Adrenal gland (tissue), 12 donors: ENCODE results near the gene TAPT1. TPM values are rescaled to one million over a fixed set of nuclear protein-coding genes. Genes with fewer than 3 reads are reported as not detected.

ENCODE experiments used
- DNase-seq, 7 donors: peaks; one replicate each; pipeline ENCODE4 v3.0.0-alpha.2; 2019 to 2020
- H3K27ac ChIP-seq, 5 donors: fragments of 200-600 bp; sonication (generic) in 4 of 5; 1 replicate in 3 of 5; 2 replicates in 2 of 5; pipeline versions ENCODE4 v1.5.1 to v1.8.0; 2016 to 2020; ENCODE audit warnings: mild to moderate bottlenecking in 1 of 5
- H3K27me3 ChIP-seq: fragments of 200-600 bp; 2 replicates; pipeline ENCODE4 v1.8.0; 2021
- H3K36me3 ChIP-seq, 2 donors: fragments of 200-600 bp; replicated peaks in 1 of 2; 1 replicate in 1 of 2; 2 replicates in 1 of 2; pipeline versions ENCODE4 v1.5.1 to v1.8.0; 2018 to 2022
- H3K4me1 ChIP-seq, 2 donors: fragments of 200-600 bp; replicated peaks in 1 of 2; 1 replicate in 1 of 2; 2 replicates in 1 of 2; pipeline versions ENCODE4 v1.5.1 to v1.8.0; 2018 to 2021
- H3K4me3 ChIP-seq, 4 donors: fragments of 200-600 bp; sonication (generic) in 3 of 4; one replicate each; pipeline ENCODE4 v1.5.1; 2016 to 2018
- H3K9me3 ChIP-seq, 3 donors: fragments of 200-600 bp; sonication (generic) in 1 of 3; replicated peaks in 1 of 3; 1 replicate in 2 of 3; 2 replicates in 1 of 3; pipeline versions ENCODE4 v1.5.1 to v1.8.0; 2016 to 2021
- POLR2A ChIP-seq, 2 donors: fragments of 450-650 bp; IDR thresholded peaks; one replicate each; pipeline ENCODE4 v1.6.1; 2017; ENCODE audit warnings: antibody characterized with exemption in 2 of 2, mild to moderate bottlenecking in 2 of 2, moderate library complexity in 1 of 2
- WGBS, 4 donors: extraction: QIAGEN DNeasy Blood & Tissue Kit in 2 of 4; methylation state at CpG; one replicate each; pipeline versions ENCODE4 v1.1.5 to v1.1.7; 2013 to 2017; 5-methylcytosine and 5-hydroxymethylcytosine counted together
- intact Hi-C, 2 donors: fragments of 100-400 bp; cut with DNase I; formaldehyde crosslinking; loops; one replicate each; pipeline versions ENCODE4 v1.14.1 to v1.15.0; 2022 to 2023
- polyA plus RNA-seq, 3 donors: library from polyadenylated mRNA; stranded (reverse); fragments of 200-250 nt in 2 of 3; fragments of 350-450 nt in 1 of 3; fragmentation: Illumina TruSeq in 1 of 3; extraction: RNeasy Lipid Tissue Mini Kit (QIAGEN cat#74804) in 1 of 3; gene quantifications; one replicate each; pipeline ENCODE4 v1.2.3, GENCODE V29; 2013 to 2014
- total RNA-seq, 9 donors: library from RNA; depleted of rRNA in 4 of 9; stranded (reverse); fragments of >200 nt in 4 of 9; fragments of 120-200 nt in 1 of 9; fragmentation: NEBNext Ultra II Directional in 1 of 9; extraction: Animal tissue kit (Norgen Biotek cat#: 25700) in 1 of 9; gene quantifications; one replicate each; pipeline versions ENCODE4 v1.1.0 to v1.2.4, GENCODE V29; 2013 to 2023
- TF ChIP-seq, protein P1 (sequence below), 6 experiments: fragments of 450-650 bp in 4 of 6; fragments of 200-600 bp in 2 of 6; sonication (generic) in 1 of 6; IDR thresholded peaks; 1 replicate in 5 of 6; 2 replicates in 1 of 6; pipeline versions ENCODE4 v1.5.1 to v1.8.0; 2016 to 2021; ENCODE audit warnings: antibody characterized with exemption in 6 of 6, mild to moderate bottlenecking in 2 of 6, moderate library complexity in 1 of 6
- donor health status: healthy with polysubstance abuse.
- donor health status: Bipolar disorder and iron deficiency.
- donor health status: DM: yes; HTN: yes; CAD: no.
- donor health status: DM: no; HTN: no; CAD: no.
- donor health status: DM: no; HTN: no; CAD: no.
- donor health status: DM: yes; HTN: yes; CAD: no.

Gene TAPT1
- total and polyA plus RNA-seq, 12 donors = 33.2 to 119 (median 51.0) TPM

DNA sequence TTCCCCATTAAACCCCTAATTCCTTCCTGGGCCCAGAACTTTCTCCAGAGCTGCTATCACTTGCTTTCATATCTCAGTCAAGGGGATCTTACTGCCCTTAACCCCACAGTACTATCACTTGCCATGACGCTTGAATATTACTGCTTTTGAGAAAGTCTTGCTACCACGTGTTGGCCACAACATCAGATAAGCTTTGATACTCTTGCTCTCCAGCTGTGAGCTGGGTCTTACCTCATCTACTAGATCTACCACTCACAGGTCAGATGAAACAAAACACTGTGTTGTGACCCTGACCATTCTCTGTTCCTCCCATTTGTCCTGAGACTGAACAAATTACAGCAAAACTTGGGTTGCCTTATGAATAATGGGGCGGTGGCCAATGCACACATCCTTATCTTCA lies 12.1 kb upstream of the TAPT1 start:
- no peaks in the 10 kb centered on the region for H3K27me3 ChIP-seq
- H3K27ac ChIP-seq = no peak overlapping the region
- no peaks in the 10 kb centered on the region for H3K36me3 ChIP-seq
- DNase-seq = no peak
- H3K9me3 ChIP-seq = no peaks in the 10 kb centered on the region
- H3K4me1 ChIP-seq = no peaks in the 10 kb centered on the region
- TF ChIP-seq, protein P1, sequence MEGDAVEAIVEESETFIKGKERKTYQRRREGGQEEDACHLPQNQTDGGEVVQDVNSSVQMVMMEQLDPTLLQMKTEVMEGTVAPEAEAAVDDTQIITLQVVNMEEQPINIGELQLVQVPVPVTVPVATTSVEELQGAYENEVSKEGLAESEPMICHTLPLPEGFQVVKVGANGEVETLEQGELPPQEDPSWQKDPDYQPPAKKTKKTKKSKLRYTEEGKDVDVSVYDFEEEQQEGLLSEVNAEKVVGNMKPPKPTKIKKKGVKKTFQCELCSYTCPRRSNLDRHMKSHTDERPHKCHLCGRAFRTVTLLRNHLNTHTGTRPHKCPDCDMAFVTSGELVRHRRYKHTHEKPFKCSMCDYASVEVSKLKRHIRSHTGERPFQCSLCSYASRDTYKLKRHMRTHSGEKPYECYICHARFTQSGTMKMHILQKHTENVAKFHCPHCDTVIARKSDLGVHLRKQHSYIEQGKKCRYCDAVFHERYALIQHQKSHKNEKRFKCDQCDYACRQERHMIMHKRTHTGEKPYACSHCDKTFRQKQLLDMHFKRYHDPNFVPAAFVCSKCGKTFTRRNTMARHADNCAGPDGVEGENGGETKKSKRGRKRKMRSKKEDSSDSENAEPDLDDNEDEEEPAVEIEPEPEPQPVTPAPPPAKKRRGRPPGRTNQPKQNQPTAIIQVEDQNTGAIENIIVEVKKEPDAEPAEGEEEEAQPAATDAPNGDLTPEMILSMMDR (IDR thresholded peaks at IDR 0.05) = no peak
- TF ChIP-seq POLR2A (IDR thresholded peaks at IDR 0.05) = no peak
- intact Hi-C loops = no loop called here
- H3K4me3 ChIP-seq = no peak overlapping the region
- WGBS, 4 donors = 88 to 93% (median 92%) methylated on average over 3 of the region's 3 CpGs

DNA sequence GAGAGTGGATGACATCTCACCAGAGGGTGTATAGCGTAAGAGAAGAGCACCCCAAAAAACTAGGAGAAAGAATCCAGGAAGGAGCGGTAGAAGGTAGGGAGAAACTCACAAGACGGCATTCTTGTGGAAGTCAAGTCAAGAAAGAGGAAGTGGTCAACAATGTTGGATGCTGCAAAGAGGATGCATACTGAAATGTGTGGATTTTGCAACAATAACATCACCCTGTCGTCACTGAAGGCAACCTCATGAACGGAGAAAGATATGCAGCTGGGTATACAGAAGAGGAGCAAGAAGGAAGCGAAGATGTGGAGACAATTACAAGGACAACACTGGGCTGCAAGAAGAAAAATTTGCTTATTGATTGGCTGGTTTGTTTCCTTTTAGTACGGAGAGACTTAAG lies 11.4 kb upstream of the TAPT1 start:
- Histone ChIP-seq H3K4me1 (peaks cover 4 to 6% of the 10 kb centered on the region in 2 donors), H3K27me3 (no peaks in the 10 kb centered on the region), H3K27ac (no peak overlapping the region), H3K9me3 (no peaks in the 10 kb centered on the region), H3K36me3 (no peaks in the 10 kb centered on the region), H3K4me3 (no peak overlapping the region)
- intact Hi-C loops = no loop called here
- 81 to 89% (median 82%) methylated on average over 7 of the region's 7 CpGs for WGBS, 4 donors
- DNase-seq = peak in 2 of 7 donors; percentile 11 to 20
- TF ChIP-seq, protein P1 (IDR thresholded peaks at IDR 0.05) = no peak
- TF ChIP-seq POLR2A (IDR thresholded peaks at IDR 0.05) = no peak

DNA sequence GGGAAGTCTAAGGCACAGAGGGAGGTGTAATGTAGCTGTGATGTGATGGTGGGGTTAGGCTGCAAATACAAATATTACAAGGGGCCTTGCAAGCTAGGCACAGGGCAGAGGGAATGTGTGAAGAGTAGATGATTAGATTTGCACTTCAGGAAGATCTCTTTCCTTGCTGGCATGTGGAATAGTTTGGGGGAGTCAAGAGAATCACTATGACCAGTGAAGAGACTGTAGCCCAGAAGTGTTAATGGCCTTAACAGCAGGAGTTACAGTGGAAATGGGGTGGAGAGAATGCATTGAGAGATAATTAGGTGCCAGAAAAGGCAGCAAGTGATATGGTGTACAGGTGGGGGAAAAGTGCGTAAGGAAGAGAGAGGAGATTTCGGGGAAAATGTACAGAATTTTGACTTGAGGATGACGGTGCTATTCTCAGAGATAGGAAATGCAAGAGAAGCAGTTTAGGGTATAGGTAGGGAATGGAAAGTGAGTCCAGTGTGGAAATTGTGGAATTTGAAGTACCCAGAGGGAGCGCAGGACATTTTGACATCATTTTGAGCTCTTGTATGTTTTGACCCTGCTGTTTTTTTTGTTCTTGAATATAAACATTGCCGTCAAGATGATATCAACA lies 10.2 kb upstream of the TAPT1 start:
- Histone ChIP-seq H3K27me3 (no peaks in the 10 kb centered on the region), H3K27ac (no peak overlapping the region), H3K4me1 (peaks cover 16 to 18% of the 10 kb centered on the region in 2 donors), H3K36me3 (no peaks in the 10 kb centered on the region), H3K9me3 (no peaks in the 10 kb centered on the region), H3K4me3 (no peak overlapping the region)
- intact Hi-C loops = no loop called here
- 95 to 97% (median 95%) methylated on average over 5 of the region's 5 CpGs for WGBS, 4 donors
- DNase-seq = no peak
- TF ChIP-seq, protein P1 (IDR thresholded peaks at IDR 0.05) = no peak
- no peak for TF ChIP-seq POLR2A (IDR thresholded peaks at IDR 0.05)

DNA sequence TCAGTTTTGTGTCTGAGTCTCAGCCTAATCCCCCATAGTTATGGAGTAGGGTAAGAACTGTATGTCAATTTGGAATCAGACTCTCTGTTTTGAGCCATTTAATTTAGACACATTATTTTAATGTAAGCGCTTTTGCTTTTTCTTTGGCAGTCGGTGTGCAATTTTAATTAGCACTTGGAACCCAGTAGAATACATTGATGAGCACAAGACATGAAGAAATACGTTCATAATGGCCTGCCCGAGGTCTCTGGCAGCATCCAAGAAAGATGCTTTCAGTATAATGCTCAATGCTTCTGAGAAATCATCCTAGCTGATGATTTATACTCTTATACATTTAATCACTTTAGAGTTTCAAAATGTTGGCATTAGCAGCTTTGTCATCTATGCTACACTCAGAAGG lies 8.9 kb upstream of the TAPT1 start:
- no peak for TF ChIP-seq POLR2A (IDR thresholded peaks at IDR 0.05)
- TF ChIP-seq, protein P1 (IDR thresholded peaks at IDR 0.05) = no peak
- H3K9me3 ChIP-seq = no peaks in the 10 kb centered on the region
- H3K27ac ChIP-seq = no peak overlapping the region
- no peaks in the 10 kb centered on the region for H3K27me3 ChIP-seq
- H3K4me3 ChIP-seq = no peak overlapping the region
- WGBS, 4 donors = 90 to 94% (median 92%) methylated on average over 4 of the region's 4 CpGs
- intact Hi-C loops = no loop called here
- no peak for DNase-seq
- peaks cover 29 to 31% of the 10 kb centered on the region in 2 donors for H3K4me1 ChIP-seq
- no peaks in the 10 kb centered on the region for H3K36me3 ChIP-seq
